Neural cell (in vitro differentiated cells): Measurements from ENCODE around the gene MRPS24. TPM values are rescaled to one million over a fixed set of nuclear protein-coding genes. Genes with fewer than 3 reads are reported as not detected.

ENCODE experiments used
- H2AFZ ChIP-seq: fragments of 200-600, 300-800 bp; sonication (generic), shearing (Covaris generic); 2 replicates; pipeline ENCODE4 v1.6.0; 2014; ENCODE audit warnings: low read depth, mild to moderate bottlenecking, antibody characterized with exemption, low read length, moderate library complexity
- H3F3A ChIP-seq: fragments of 200-600 bp; shearing (Covaris generic); 2 replicates; pipeline ENCODE4 v1.6.1; 2016; ENCODE audit warnings: mild to moderate bottlenecking, moderate library complexity, mixed read lengths, antibody characterized with exemption, low read length; ENCODE audit not compliant: insufficient read depth, poor library complexity, severe bottlenecking
- H3K27ac ChIP-seq: fragments of 200-600, 300-800 bp; sonication (generic), shearing (Covaris generic); 2 replicates; pipeline ENCODE4 v1.5.1; 2014; ENCODE audit warnings: mild to moderate bottlenecking, low read length, moderate library complexity
- H3K27me3 ChIP-seq: fragments of 300-800, 200-600 bp; sonication (generic), shearing (Covaris generic); 2 replicates; pipeline ENCODE4 v1.6.0; 2014; ENCODE audit warnings: mild to moderate bottlenecking, low read depth, low read length, moderate library complexity; ENCODE audit not compliant: insufficient read depth
- H3K36me3 ChIP-seq: fragments of 300-800, 200-600 bp; sonication (generic), shearing (Covaris generic); 2 replicates; pipeline ENCODE4 v1.5.1; 2014; ENCODE audit warnings: mild to moderate bottlenecking, antibody characterized with exemption, low read length, moderate library complexity; ENCODE audit not compliant: insufficient read depth
- H3K4me2 ChIP-seq: fragments of 300-800, 200-600 bp; sonication (generic), shearing (Covaris generic); 2 replicates; pipeline ENCODE4 v1.6.0; 2014; ENCODE audit warnings: mild to moderate bottlenecking, low read length
- H3K4me3 ChIP-seq: fragments of 300-800, 200-600 bp; sonication (generic), shearing (Covaris generic); 2 replicates; pipeline ENCODE4 v1.5.1; 2014; ENCODE audit warnings: mild to moderate bottlenecking, low read length, moderate library complexity
- H3K79me2 ChIP-seq: fragments of 200-600 bp; shearing (Covaris generic); replicated peaks from 2 replicates; pipeline ENCODE4 v1.6.0; 2014; ENCODE audit warnings: mild to moderate bottlenecking, low read length, moderate library complexity; ENCODE audit not compliant: insufficient read depth
- H3K9ac ChIP-seq: fragments of 300-800, 200-600 bp; sonication (generic), shearing (Covaris generic); 2 replicates; pipeline ENCODE4 v1.6.1; 2016; ENCODE audit warnings: mild to moderate bottlenecking, low read length, mixed read lengths
- H3K9me2 ChIP-seq: fragments of 200-600 bp; shearing (Covaris generic); 2 replicates; pipeline ENCODE4 v1.6.1; 2016; ENCODE audit warnings: mild to moderate bottlenecking, low read length, mixed read lengths; ENCODE audit not compliant: insufficient read depth
- H3K9me3 ChIP-seq: fragments of 200-600, 300-800 bp; sonication (generic), shearing (Covaris generic); 2 replicates; pipeline ENCODE4 v1.6.1; 2016; ENCODE audit warnings: mild to moderate bottlenecking, mixed run types, low read length, moderate library complexity, mixed read lengths
- H4K20me1 ChIP-seq: fragments of 200-600 bp; shearing (Covaris generic); 2 replicates; pipeline ENCODE4 v1.6.1; 2016; ENCODE audit warnings: mild to moderate bottlenecking, mixed run types; ENCODE audit not compliant: insufficient read depth
- CTCF ChIP-seq: fragments of 450-650 bp; IDR thresholded peaks from 2 replicates; pipeline ENCODE4 v1.5.1; 2014; ENCODE audit warnings: antibody characterized with exemption, mild to moderate bottlenecking, moderate library complexity; ENCODE audit not compliant: poor library complexity, severe bottlenecking
- EP300 ChIP-seq: fragments of 450-650 bp; conservative IDR thresholded peaks from 2 replicates; pipeline ENCODE4 v1.6.1; 2014; ENCODE audit warnings: antibody characterized with exemption, mild to moderate bottlenecking, moderate library complexity; ENCODE audit not compliant: poor library complexity, severe bottlenecking
- EZH2 ChIP-seq: fragments of 200-600, 300-800 bp; shearing (Covaris generic), sonication (generic); IDR thresholded peaks from 2 replicates; pipeline ENCODE4 v1.6.1; 2014; ENCODE audit warnings: antibody characterized with exemption, low read length, borderline replicate concordance, mild to moderate bottlenecking; ENCODE audit not compliant: insufficient read depth, poor library complexity, severe bottlenecking
- MXI1 ChIP-seq: fragments of 450-650 bp; conservative IDR thresholded peaks from 2 replicates; pipeline ENCODE4 v1.6.1; 2014; ENCODE audit warnings: antibody characterized with exemption, mild to moderate bottlenecking; ENCODE audit not compliant: poor library complexity, severe bottlenecking
- POLR2AphosphoS5 ChIP-seq: IDR thresholded peaks from 2 replicates; pipeline ENCODE4 v1.6.1; 2012
- RAD21 ChIP-seq: fragments of 450-650 bp; conservative IDR thresholded peaks from 2 replicates; pipeline ENCODE4 v1.6.1; 2014; ENCODE audit warnings: antibody characterized with exemption, mild to moderate bottlenecking, moderate library complexity
- REST ChIP-seq: IDR thresholded peaks from 2 replicates; pipeline ENCODE4 v1.6.1; 2012; ENCODE audit warnings: borderline replicate concordance
- SMC3 ChIP-seq: fragments of 450-650 bp; conservative IDR thresholded peaks from 2 replicates; pipeline ENCODE4 v1.6.1; 2014; ENCODE audit warnings: antibody characterized with exemption, mild to moderate bottlenecking, moderate library complexity; ENCODE audit not compliant: poor library complexity
- TAF1 ChIP-seq: IDR thresholded peaks from 2 replicates; pipeline ENCODE4 v1.6.1; 2012; ENCODE audit warnings: low read depth
- polyA plus RNA-seq: library from polyadenylated mRNA; depleted of rRNA; stranded (reverse); fragments of >200 nt; gene quantifications from 2 replicates; pipeline ENCODE4 v1.2.3, GENCODE V29; 2014

The MRPS24 gene
- polyA plus RNA-seq, 1 donor from 2014 or later, result 132 TPM

GRCh38 chr7:43868681-43869005, 674 bp downstream of the MRPS24 start:
- H3K79me2 ChIP-seq, result no peaks in the 10 kb centered on the region
- no peaks in the 10 kb centered on the region for H4K20me1 ChIP-seq
- H3K4me3 ChIP-seq, result peak overlapping the region; percentile 88
- peak overlapping the region; percentile 72 for H3K9ac ChIP-seq
- peak overlapping the region; percentile 56 for H2AFZ ChIP-seq
- TF ChIP-seq REST (no peak), SMC3 (no peak), EP300 (no peak), RAD21 (no peak), TAF1 (no peak), POLR2AphosphoS5 (no peak), CTCF (no peak), EZH2 (no peak), MXI1 (no peak)
- peak overlapping the region; percentile 95 for H3K4me2 ChIP-seq
- no peaks in the 10 kb centered on the region for H3K9me3 ChIP-seq
- no peaks in the 10 kb centered on the region for H3K36me3 ChIP-seq
- no peaks in the 10 kb centered on the region for H3K9me2 ChIP-seq
- no peaks in the 10 kb centered on the region for H3K27me3 ChIP-seq
- peaks cover 3% of the 10 kb centered on the region for H3F3A ChIP-seq
- peak overlapping the region; percentile 85 for H3K27ac ChIP-seq

GRCh38 chr7:43868181-43868580, 1.1 kb downstream of the MRPS24 start:
- Histone ChIP-seq H3K36me3 (no peaks in the 10 kb centered on the region), H3K4me2 (peak overlapping the region; percentile 95), H2AFZ (no peak overlapping the region), H4K20me1 (no peaks in the 10 kb centered on the region), H3K27ac (peak overlapping the region; percentile 85), H3K4me3 (peak overlapping the region; percentile 88), H3K27me3 (no peaks in the 10 kb centered on the region), H3K9me2 (no peaks in the 10 kb centered on the region), H3F3A (peaks cover 3% of the 10 kb centered on the region), H3K9ac (peak overlapping the region; percentile 72), H3K79me2 (no peaks in the 10 kb centered on the region), H3K9me3 (no peaks in the 10 kb centered on the region)
- TF ChIP-seq TAF1, result no peak
- no peak for TF ChIP-seq MXI1
- TF ChIP-seq REST, result no peak
- TF ChIP-seq EP300, result no peak
- no peak for TF ChIP-seq POLR2AphosphoS5
- TF ChIP-seq CTCF, result no peak
- TF ChIP-seq RAD21, result no peak
- TF ChIP-seq EZH2, result no peak
- no peak for TF ChIP-seq SMC3
